ENCODE results near the gene TIMM50.

The TIMM50 gene

DNA sequence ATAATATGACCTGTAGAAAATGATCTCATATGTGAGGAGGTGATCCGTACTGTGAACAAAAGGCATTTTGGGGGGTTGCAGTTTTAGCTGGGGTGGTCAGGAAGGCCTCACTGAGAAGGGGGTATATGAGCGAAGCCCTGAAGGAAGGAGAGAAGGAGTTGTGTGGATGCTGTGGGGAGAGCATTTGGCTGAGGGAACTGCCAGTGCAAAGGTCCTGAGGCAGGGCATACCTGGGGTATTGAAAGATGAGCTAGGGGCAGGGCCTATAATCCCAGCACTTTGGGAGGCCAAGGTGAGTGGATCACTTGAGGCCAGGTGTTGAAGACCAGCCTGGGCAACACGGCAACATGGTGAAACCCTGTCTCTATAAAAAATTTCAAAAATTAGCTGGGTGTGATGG lies 36.8 kb downstream of the TIMM50 start:
- DNase-seq (ENCODE audit: low read depth) = no peak
- TF ChIP-seq CTCF (IDR thresholded peaks at IDR 0.05; ENCODE audit: control insufficient read depth, insufficient read depth, low read depth, low read length, missing control alignments) = no peak

DNA sequence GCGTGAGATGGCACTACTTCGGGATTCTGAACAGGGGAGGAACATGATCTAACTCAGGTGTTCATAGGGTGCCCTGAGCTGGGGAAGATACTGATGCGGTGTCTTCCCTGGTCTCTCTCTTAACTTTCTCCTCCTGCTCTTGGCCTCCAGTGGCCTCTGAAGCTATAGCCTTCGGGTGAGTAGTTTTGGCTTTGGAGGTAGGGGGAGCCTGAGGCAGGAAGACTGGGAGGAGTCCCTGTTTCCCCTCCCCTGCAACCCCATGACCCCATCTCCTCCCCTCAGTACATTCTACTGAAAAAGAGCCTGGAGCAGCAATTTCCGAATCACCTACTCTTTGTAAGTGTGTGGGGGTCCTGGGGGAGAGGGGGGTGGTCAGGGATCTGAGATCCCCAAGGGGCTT lies 37.8 kb downstream of the TIMM50 start:
- no peak for DNase-seq (ENCODE audit: low read depth)
- H3K4me3 ChIP-seq (ENCODE audit: control insufficient read depth, low read depth, low read length) = no peak overlapping the region
- no peak for TF ChIP-seq CTCF (IDR thresholded peaks at IDR 0.05; ENCODE audit: control insufficient read depth, insufficient read depth, low read depth, low read length, missing control alignments)

More for the DNA sequence above, 36.8 kb downstream of the TIMM50 start:
- no peak overlapping the region for H3K4me3 ChIP-seq (ENCODE audit: control insufficient read depth, low read depth, low read length)

GRCh38 chr19:39518975-39519374 lies 38.3 kb downstream of the TIMM50 start:
- TF ChIP-seq CTCF (IDR thresholded peaks at IDR 0.05; ENCODE audit: control insufficient read depth, insufficient read depth, low read depth, low read length, missing control alignments) = no peak
- H3K4me3 ChIP-seq (ENCODE audit: control insufficient read depth, low read depth, low read length) = no peak overlapping the region
- DNase-seq (ENCODE audit: low read depth) = no peak

DNA sequence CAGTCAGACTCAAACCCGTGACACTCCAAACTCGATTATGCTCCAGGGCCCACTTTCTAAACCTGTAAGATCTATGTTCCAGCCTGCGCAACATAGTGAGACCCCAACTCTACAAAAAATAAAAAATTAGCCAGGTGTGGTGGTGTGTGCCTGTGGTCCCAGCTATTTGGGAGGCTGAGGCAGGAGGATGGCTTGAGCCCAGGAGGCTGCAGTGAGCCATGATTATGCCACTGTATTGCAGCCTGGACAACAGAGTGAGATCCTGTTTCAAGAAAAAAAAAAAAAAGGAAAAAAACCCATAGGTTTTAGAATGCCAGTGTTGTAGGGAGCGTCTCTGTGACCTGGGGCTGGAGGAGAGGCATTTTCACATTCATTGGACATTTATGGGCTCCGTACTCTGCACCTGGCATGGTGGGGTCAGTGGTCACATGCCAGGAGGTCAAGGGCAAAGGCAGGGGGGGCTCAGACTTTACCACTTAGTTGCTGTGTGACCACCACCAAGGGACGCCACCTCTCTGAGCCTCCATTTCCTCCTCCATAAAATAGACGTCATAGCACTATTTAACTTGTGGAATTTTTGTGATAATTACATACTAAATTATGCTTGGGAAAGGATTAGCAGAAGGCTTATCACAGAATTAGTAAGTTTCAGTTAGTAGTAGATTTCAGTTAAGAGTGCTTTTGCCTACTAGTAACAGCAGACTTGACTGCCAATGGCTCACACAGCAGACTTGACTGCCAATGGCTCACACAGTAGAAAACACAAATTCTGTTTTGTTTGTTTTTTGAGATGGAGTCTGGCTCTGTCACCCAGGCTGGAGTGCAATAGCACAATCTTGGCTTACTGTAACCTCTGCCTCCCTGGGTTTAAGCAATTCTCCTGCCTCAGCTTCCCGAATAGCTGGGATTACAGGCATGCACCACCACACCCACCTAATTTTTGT lies 40.2 kb downstream of the TIMM50 start:
- DNase-seq (ENCODE audit: low read depth) = no peak
- TF ChIP-seq CTCF (IDR thresholded peaks at IDR 0.05; ENCODE audit: control insufficient read depth, insufficient read depth, low read depth, low read length, missing control alignments) = no peak
- H3K4me3 ChIP-seq (ENCODE audit: control insufficient read depth, low read depth, low read length) = no peak overlapping the region

- TF ChIP-seq CTCF (IDR thresholded peaks at IDR 0.05; ENCODE audit: control insufficient read depth, insufficient read depth, low read depth, low read length, missing control alignments) = no peak
- H3K4me3 ChIP-seq (ENCODE audit: control insufficient read depth, low read depth, low read length) = no peak overlapping the region
- no peak for DNase-seq (ENCODE audit: low read depth)
Observed at GRCh38 chr19:39524495-39524894, 43.9 kb downstream of the TIMM50 start.

DNA sequence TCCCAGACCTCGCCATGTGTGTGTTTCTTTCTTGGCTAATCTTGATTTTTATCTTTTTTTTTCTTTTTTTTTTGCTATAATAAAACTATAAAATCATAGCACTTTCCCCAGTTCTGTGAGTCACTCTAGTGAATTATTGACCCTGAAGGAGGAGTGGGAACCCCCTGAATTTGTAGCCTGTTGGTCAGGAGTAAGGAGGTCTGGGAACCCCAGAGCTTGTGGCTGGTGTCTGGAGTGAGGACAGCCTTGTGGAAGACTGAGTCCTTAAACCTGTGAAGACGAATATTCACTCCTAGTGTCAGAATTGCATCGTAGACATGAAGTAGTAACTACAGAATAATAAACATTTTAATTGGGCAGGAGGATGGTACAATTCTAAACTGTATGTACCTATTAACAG lies 44.6 kb downstream of the TIMM50 start:
- no peak for TF ChIP-seq CTCF (IDR thresholded peaks at IDR 0.05; ENCODE audit: control insufficient read depth, insufficient read depth, low read depth, low read length, missing control alignments)
- no peak for DNase-seq (ENCODE audit: low read depth)
- no peak overlapping the region for H3K4me3 ChIP-seq (ENCODE audit: control insufficient read depth, low read depth, low read length)

Data from AG09309 (cell line).